ENCODE measurements around the gene CCDC197. TPM values are rescaled to one million over a fixed set of nuclear protein-coding genes. Genes with fewer than 3 reads are reported as not detected.

The CCDC197 gene
- total and polyA plus RNA-seq, 9 donors, result 0.04 to 0.32 (median 0.22) TPM; not detected in 5

- Histone ChIP-seq H3K4me1 (ENCODE audit: control insufficient read depth, insufficient read depth, low read length) (no peaks in the 10 kb centered on the region), H3K4me3 (ENCODE audit: low read length) (no peak overlapping the region), H3K27me3 (ENCODE audit: control insufficient read depth, insufficient read depth, low read length) (no peaks in the 10 kb centered on the region), H3K36me3 (ENCODE audit: control insufficient read depth, insufficient read depth, low read length) (peaks cover 94% of the 10 kb centered on the region), H3K27ac (ENCODE audit: low read length) (no peak overlapping the region), H3K9me3 (replicated peaks; ENCODE audit: control insufficient read depth, low read depth, low read length) (no peaks in the 10 kb centered on the region)
- WGBS (ENCODE audit: insufficient coverage), result 96% methylated on average over 4 of the region's 6 CpGs
- DNase-seq, result no peak
These were observed 59.6 kb downstream of the CCDC197 start for GRCh38 chr14:94056579-94057308.

GRCh38 chr14:94058128-94058673 lies 61.1 kb downstream of the CCDC197 start:
- WGBS (ENCODE audit: insufficient coverage), result 88% methylated on average over 1 of the region's 1 CpG
- H3K9me3 ChIP-seq (replicated peaks; ENCODE audit: control insufficient read depth, low read depth, low read length), result no peaks in the 10 kb centered on the region
- H3K4me1 ChIP-seq (ENCODE audit: control insufficient read depth, insufficient read depth, low read length), result no peaks in the 10 kb centered on the region
- H3K27ac ChIP-seq (ENCODE audit: low read length), result no peak overlapping the region
- no peak for DNase-seq
- no peaks in the 10 kb centered on the region for H3K27me3 ChIP-seq (ENCODE audit: control insufficient read depth, insufficient read depth, low read length)
- peaks cover 88% of the 10 kb centered on the region for H3K36me3 ChIP-seq (ENCODE audit: control insufficient read depth, insufficient read depth, low read length)
- no peak overlapping the region for H3K4me3 ChIP-seq (ENCODE audit: low read length)

Other genes starting within 250 kb of the CCDC197 start
- gene PRIMA1, start 208.8 kb upstream of the CCDC197 start, total RNA-seq, result 0.75 TPM
- 1 to 10 TPM; 2.0 to 4.6 (median 3.4) TPM for gene PRIMA1, start 208.8 kb upstream of the CCDC197 start, polyA plus RNA-seq (ENCODE audit: insufficient read depth in 1 of 8, insufficient read length in 8 of 8, low replicate concordance in 1 of 8)
- gene FAM181A, start 70.0 kb upstream of the CCDC197 start, total RNA-seq, result not detected
- gene FAM181A, start 70.0 kb upstream of the CCDC197 start, polyA plus RNA-seq (ENCODE audit: insufficient read depth in 1 of 8, insufficient read length in 8 of 8, low replicate concordance in 1 of 8), result under 1 TPM in 2 of 8 donors, not detected in 6; 0.10 to 0.15 TPM
- gene ASB2, start 20.7 kb upstream of the CCDC197 start, total RNA-seq, result 32.3 TPM
- gene ASB2, start 20.7 kb upstream of the CCDC197 start, polyA plus RNA-seq (ENCODE audit: insufficient read depth in 1 of 8, insufficient read length in 8 of 8, low replicate concordance in 1 of 8), result 10 to 100 TPM; 15.0 to 26.1 (median 22.5) TPM
- gene OTUB2, start 29.0 kb downstream of the CCDC197 start, total RNA-seq, result 0.93 TPM
- gene OTUB2, start 29.0 kb downstream of the CCDC197 start, polyA plus RNA-seq (ENCODE audit: insufficient read depth in 1 of 8, insufficient read length in 8 of 8, low replicate concordance in 1 of 8), result 1 to 10 TPM in 6 of 8 donors, under 1 TPM in 2; 0.59 to 1.3 (median 1.1) TPM
- 114 TPM for gene DDX24, start 83.9 kb downstream of the CCDC197 start, total RNA-seq
- 10 to 100 TPM; 80.5 to 99.6 (median 84.8) TPM for gene DDX24, start 83.9 kb downstream of the CCDC197 start, polyA plus RNA-seq (ENCODE audit: insufficient read depth in 1 of 8, insufficient read length in 8 of 8, low replicate concordance in 1 of 8)
- 17.2 TPM for gene IFI27L1, start 84.0 kb downstream of the CCDC197 start, total RNA-seq
- 10 to 100 TPM in 7 of 8 donors, 1 to 10 TPM in 1; 10.0 to 19.8 (median 15.0) TPM for gene IFI27L1, start 84.0 kb downstream of the CCDC197 start, polyA plus RNA-seq (ENCODE audit: insufficient read depth in 1 of 8, insufficient read length in 8 of 8, low replicate concordance in 1 of 8)
- 5.6 TPM for gene IFI27, start 113.4 kb downstream of the CCDC197 start, total RNA-seq
- 1 to 10 TPM; 2.1 to 4.3 (median 2.9) TPM for gene IFI27, start 113.4 kb downstream of the CCDC197 start, polyA plus RNA-seq (ENCODE audit: insufficient read depth in 1 of 8, insufficient read length in 8 of 8, low replicate concordance in 1 of 8)
- gene IFI27L2, start 132.3 kb downstream of the CCDC197 start, total RNA-seq, result 21.9 TPM
- gene IFI27L2, start 132.3 kb downstream of the CCDC197 start, polyA plus RNA-seq (ENCODE audit: insufficient read depth in 1 of 8, insufficient read length in 8 of 8, low replicate concordance in 1 of 8), result 10 to 100 TPM; 11.9 to 24.6 (median 16.8) TPM
- gene PPP4R4, start 177.0 kb downstream of the CCDC197 start, total RNA-seq, result 0.09 TPM
- gene PPP4R4, start 177.0 kb downstream of the CCDC197 start, polyA plus RNA-seq (ENCODE audit: insufficient read depth in 1 of 8, insufficient read length in 8 of 8, low replicate concordance in 1 of 8), result under 1 TPM; 0.08 to 0.16 (median 0.10) TPM

Data from muscle of leg (tissue), 11 donors.